HG02885 (cell line): ENCODE data around the gene DGAT2.
"Not testable (repeated sequence)": the region's sequence is repeated elsewhere in the genome, so short reads cannot be mapped to it uniquely, and the experiment has no call there.

Source experiments
- ATAC-seq: cut with Tn5 transposase; IDR thresholded peaks from one replicate; pipeline ENCODE4 v1.9.1; 2021; ENCODE audit warnings: mild to moderate bottlenecking; ENCODE audit not compliant: unreplicated experiment, poor library complexity

DGAT2 gene, protein sequence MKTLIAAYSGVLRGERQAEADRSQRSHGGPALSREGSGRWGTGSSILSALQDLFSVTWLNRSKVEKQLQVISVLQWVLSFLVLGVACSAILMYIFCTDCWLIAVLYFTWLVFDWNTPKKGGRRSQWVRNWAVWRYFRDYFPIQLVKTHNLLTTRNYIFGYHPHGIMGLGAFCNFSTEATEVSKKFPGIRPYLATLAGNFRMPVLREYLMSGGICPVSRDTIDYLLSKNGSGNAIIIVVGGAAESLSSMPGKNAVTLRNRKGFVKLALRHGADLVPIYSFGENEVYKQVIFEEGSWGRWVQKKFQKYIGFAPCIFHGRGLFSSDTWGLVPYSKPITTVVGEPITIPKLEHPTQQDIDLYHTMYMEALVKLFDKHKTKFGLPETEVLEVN

GRCh38 chr11:75768112-75768908, at the start of gene DGAT2:
DGAT2 (plus strand) TSS chr11:75768778; CDS start chr11:75768992, 214 bp downstream.
- ATAC-seq = peak; percentile 79

DNA sequence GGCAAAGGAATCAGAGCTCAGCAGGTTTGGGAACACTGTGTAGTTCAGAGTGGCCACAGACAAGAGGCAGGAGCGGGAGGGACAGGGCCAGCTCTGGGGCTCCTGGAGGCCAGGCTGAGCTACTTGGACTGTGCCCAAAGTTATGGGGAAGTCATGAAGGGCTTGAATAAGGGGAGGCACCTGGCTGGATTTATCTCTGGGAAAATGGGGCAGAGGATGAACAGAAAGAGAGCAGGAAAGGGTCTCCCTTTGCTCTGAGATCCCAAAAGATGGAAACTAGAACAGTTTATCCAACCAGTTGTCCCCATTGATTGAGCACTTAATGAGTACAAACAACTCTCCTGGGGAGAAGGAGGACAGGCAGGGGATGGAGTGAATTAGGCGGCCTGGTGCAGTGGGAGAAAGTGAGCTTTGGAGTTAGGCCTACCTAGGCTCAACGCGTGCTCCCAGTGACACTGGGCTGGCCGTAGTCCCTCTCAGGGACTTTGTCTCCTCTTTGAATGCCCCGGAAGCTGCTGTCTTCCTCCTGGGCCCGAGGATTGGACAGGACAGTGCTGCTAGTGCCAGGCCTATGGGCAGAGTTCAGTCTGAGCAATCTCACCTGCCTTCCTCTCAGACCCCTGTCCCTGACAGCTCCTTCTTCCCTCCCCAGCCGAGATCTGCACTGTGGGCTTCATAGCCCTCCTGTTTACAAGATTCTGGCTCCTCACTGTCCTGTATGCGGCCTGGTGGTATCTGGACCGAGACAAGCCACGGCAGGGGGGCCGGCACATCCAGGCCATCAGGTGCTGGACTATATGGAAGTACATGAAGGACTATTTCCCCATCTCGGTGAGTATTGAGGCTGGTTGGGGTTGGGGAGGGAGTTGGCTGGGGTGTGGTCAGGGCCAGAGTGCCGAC, 49.0 kb upstream of the DGAT2 start:
- ATAC-seq = no peak

DNA sequence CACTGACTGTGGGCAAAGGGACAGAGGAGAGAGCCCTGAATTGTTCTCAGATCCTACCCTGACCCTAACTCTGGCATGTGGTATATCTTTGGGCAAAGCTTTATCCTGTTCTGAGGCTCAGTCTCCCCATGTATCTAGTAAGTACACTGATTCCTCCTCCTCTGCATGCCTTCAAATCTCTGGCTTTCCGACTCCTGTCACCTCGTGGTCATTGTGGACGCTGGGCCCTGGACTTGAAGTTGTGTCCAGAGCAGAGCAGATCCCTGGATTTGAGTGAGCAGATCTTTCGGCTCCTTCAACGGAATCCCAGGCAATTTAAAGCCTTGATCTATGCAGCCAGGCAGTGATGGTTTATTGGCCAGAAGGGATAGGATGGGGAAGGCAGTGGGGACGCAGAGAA, 47.9 kb upstream of the DGAT2 start:
- no peak for ATAC-seq

- ATAC-seq = no peak
These were observed 46.5 kb upstream of the DGAT2 start for GRCh38 chr11:75721852-75722668.

GRCh38 chr11:75722669-75723042, 45.9 kb upstream of the DGAT2 start:
- no peak for ATAC-seq

DNA sequence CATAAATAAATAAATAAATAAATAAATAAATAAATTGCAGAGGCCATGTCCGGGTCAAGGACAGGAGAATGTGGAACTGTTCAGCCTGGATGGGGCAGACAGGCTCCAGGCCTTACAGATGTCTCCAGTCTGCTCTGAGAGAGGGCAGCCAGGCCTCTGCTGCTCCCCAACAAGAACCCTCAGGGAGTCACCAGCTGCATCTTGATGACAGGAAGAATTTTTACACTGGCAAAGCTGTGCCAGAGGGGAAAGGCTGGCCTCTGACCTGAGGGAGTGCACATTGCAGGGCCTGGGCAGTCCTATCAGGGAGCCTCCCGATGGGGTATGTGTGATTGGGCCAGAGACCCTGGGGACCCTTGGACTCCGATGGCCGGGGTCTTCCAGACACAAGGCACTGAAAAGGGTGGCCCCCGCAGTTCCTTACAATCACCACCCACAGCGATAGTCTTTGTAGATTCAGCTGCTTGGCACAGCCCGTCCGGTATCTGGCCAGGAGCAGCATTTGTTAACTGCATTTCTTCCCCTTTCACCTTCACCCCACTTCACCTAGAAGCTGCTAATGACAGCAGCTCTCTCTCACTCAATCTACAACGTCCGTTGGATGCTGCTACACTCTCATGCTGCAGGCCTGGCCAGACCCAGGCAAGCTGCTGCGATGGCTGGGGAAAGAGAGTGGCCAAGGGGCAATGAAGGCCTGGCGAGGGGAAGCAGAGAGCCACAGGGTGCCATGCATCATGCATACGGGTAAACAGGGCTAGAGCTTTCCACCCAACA, 42.8 kb upstream of the DGAT2 start:
- no peak for ATAC-seq

GRCh38 chr11:75728992-75729391, 39.6 kb upstream of the DGAT2 start:
- no peak for ATAC-seq

DNA sequence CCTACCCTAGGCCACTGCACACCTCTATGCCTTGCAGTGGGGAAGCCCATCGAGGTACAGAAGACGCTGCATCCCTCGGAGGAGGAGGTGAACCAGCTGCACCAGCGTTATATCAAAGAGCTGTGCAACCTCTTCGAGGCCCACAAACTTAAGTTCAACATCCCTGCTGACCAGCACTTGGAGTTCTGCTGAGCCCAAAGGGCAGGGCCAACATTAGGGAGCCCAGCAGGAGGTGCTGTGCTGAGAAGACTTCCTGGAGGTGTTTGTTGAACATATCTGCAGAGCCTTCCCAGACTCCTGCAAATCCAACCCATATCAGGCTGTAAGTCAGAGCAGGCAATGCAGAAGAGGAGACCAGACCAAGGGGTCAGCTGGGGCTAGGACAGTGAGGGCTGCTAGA, 37.5 kb upstream of the DGAT2 start:
- no peak for ATAC-seq

DNA sequence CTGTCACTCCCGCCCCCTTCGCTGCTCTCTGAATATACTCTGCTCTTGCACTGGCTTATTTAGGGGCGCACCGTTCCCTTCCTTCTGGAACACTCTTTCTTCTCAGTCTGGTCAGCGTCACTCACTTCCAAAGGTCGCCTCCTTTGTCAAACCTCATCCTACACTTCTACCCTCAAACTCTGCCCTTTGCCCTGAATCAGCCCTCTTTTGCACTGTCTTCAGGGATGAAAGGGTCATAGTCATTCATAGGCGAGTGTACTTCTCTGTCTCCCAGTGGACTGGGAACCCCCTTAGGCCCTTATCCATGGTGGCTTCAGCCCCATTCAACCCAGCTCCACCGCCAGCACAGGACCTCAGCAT, 35.5 kb upstream of the DGAT2 start:
- ATAC-seq = no peak

- no peak for ATAC-seq
These were observed 35.0 kb upstream of the DGAT2 start for GRCh38 chr11:75733431-75734107.

GRCh38 chr11:75734491-75735180, 33.9 kb upstream of the DGAT2 start:
- no peak for ATAC-seq

DNA sequence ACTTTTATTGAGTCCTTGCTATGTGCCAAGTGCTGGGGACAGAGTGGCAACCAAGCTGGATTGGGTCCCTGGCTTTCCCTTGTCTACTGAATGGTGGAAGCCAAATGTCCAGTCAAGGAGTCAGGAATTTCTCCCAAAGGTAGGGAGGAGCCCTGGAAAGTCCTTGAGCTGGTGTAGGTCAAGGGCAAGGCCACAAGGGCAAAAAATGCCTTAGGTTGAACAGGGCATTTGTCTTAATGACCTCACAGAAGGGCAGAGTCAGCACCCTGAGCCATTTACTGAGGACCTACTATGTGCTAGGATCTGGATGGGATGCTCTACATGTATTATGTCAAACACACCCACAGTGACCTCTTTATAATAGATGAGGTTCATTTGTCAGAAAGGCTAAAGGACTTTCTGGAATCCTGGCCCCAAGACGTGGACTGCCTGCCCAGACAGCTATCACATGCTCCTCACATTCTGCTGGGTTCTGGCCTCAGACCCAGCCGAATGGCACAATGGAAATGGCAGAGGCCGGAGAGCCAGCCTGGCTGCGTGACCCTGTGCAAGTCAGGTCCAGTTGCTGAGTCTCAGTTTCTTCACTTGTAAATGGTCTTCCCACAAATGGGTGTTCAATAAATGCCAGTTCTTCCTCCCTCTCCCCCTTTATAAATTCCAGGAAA, 33.3 kb upstream of the DGAT2 start:
- ATAC-seq = no peak

GRCh38 chr11:75737314-75737713, 31.3 kb upstream of the DGAT2 start:
- ATAC-seq = no peak

GRCh38 chr11:75740681-75741080, 27.9 kb upstream of the DGAT2 start:
- ATAC-seq = no peak

GRCh38 chr11:75743159-75743558, 25.4 kb upstream of the DGAT2 start:
- ATAC-seq = not testable (repeated sequence)

- no peak for ATAC-seq
These were observed 24.6 kb upstream of the DGAT2 start for GRCh38 chr11:75743711-75744563.

GRCh38 chr11:75745807-75746206, 22.8 kb upstream of the DGAT2 start:
- no peak for ATAC-seq
